Heart right ventricle (tissue), 16 donors: Measurements from ENCODE around the gene NPHP4. TPM values are rescaled to one million over a fixed set of nuclear protein-coding genes. Genes with fewer than 3 reads are reported as not detected.

ENCODE experiments used
- ATAC-seq, 8 donors: fragments of 200-7000 bp; cut with Tn5 transposase; one replicate each; pipeline ENCODE4 v1.9.1; 2020; ENCODE audit warnings: mild to moderate bottlenecking in 8 of 8, moderate library complexity in 8 of 8, moderate number of reproducible peaks in 1 of 8
- DNase-seq, 2 donors: peaks; one replicate each; pipeline ENCODE4 v3.0.0-alpha.2; 2020
- H3K27ac ChIP-seq, 10 donors: fragments of 200-600 bp; sonication (generic) in 2 of 10; one replicate each; pipeline versions ENCODE4 v1.5.0 to v1.8.0; 2020 to 2022; ENCODE audit warnings: mild to moderate bottlenecking in 3 of 10
- H3K27me3 ChIP-seq, 7 donors: fragments of 200-600 bp; one replicate each; pipeline ENCODE4 v1.8.0; 2021 to 2022; ENCODE audit warnings: mild to moderate bottlenecking in 2 of 7
- H3K36me3 ChIP-seq, 9 donors: fragments of 200-600 bp; sonication (generic) in 1 of 9; one replicate each; pipeline versions ENCODE4 v1.5.0 to v1.8.0; 2020 to 2022; ENCODE audit warnings: mild to moderate bottlenecking in 2 of 9
- H3K4me1 ChIP-seq, 9 donors: fragments of 200-600 bp; sonication (generic) in 1 of 9; one replicate each; pipeline versions ENCODE4 v1.5.0 to v1.8.0; 2020 to 2022; ENCODE audit warnings: mild to moderate bottlenecking in 4 of 9
- H3K4me3 ChIP-seq, 10 donors: fragments of 200-600 bp; sonication (generic) in 2 of 10; one replicate each; pipeline versions ENCODE4 v1.5.0 to v1.8.0; 2020 to 2022; ENCODE audit warnings: mild to moderate bottlenecking in 7 of 10, moderate library complexity in 2 of 10
- H3K9me3 ChIP-seq, 11 donors: fragments of 200-600 bp in 10 of 11; sonication (generic) in 2 of 11; one replicate each; pipeline versions ENCODE4 v1.5.0 to v1.8.0; 2013 to 2022; ENCODE audit warnings: mild to moderate bottlenecking in 2 of 11, control low read depth in 1 of 11, moderate library complexity in 1 of 11
- CTCF ChIP-seq, 9 donors: fragments of 200-600 bp; sonication (generic) in 2 of 9; IDR thresholded peaks; one replicate each; pipeline versions ENCODE4 v1.5.0 to v1.8.0; 2021 to 2022; ENCODE audit warnings: antibody characterized with exemption in 9 of 9, mild to moderate bottlenecking in 5 of 9, moderate library complexity in 1 of 9
- WGBS, 2 donors: extraction: QIAGEN DNeasy Blood & Tissue Kit; methylation state at CpG; one replicate each; pipeline ENCODE4 v1.1.7; 2013; ENCODE audit warnings: inconsistent platforms in 1 of 2; 5-methylcytosine and 5-hydroxymethylcytosine counted together
- intact Hi-C, 10 donors: fragments of 100-400 bp; cut with DNase I; formaldehyde crosslinking; loops; one replicate each; pipeline versions ENCODE4 v1.11.1 to v1.14.2; 2022
- polyA plus RNA-seq, 2 donors: library from polyadenylated mRNA; stranded (reverse); fragments of 200-250 nt; gene quantifications; one replicate each; pipeline ENCODE4 v1.2.3, GENCODE V29; 2013
- total RNA-seq, 10 donors: library from RNA; stranded (reverse); fragmentation: NEBNext Ultra II Directional in 3 of 10; extraction: Animal tissue kit (Norgen Biotek cat#: 25700) in 3 of 10; gene quantifications; one replicate each; pipeline versions ENCODE4 v1.2.1 to v1.2.4, GENCODE V29; 2021 to 2023
- donor health status: Arrhythmogenic right ventricular cardiomyopathy.
- donor health status: ischemic (EF 13 %, LVEDD 7.1; RV severe dilation, severe dysfunction).
- donor health status: healthy with polysubstance abuse.
- donor health status: DM: no; HTN: yes; CAD: no.
- donor health status: DM: no; HTN: no; CAD: no.
- donor health status: ischemic (EF 25% LVEDD 6.9; RV normal size, moderate dysfunction).
- donor health status: ischemic (EF 25% LVEDD 5.7; RV mildly dilated, moderate dysfunction).
- donor health status: healthy.
- donor health status: DM: yes; HTN: yes; CAD: no.
- donor health status: Ischemic cardiomyopathy.
- donor health status: ischemic (EF 35%, LVEDD 5.7; RV mildly dilated, moderate dysfunction).
- donor health status: nonischemic (EF 11% LVEDD 7.7; RV severe dilation, severe dysfunction).
- donor health status: DM: yes; HTN: yes; CAD: no.
- donor health status: PGD.
- donor health status: ischemic (EF 29% LVEDD 5.4; RV normal size, mild dysfunction).
- donor health status: nonischemic (EF 23%, LVEDD 6.1; RV moderate dilation, normal function).

NPHP4 gene
- total and polyA plus RNA-seq, 12 donors, result 2.4 to 5.7 (median 3.3) TPM

DNA sequence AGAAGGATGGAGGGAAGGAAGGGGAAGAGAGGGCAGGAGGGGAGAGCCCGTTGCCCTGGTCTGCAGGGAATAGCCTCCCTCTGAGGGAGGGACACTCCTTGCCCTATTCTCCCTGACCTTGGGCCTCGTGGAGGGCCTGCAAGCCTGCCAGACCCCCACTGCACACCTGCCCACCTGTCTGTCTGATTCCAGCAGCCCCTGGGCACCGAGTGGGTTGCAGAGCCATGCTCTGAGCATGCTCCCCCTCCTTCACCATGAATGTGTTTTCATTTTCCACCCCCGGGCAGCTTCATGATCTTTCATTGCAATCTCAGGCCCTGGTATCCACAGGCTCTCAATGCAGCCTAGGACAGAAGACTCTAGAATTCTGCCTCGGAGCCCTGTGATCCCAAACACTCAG lies 5.1 kb upstream of the NPHP4 start:
- intact Hi-C loops, result no loop called here
- TF ChIP-seq CTCF (IDR thresholded peaks at IDR 0.05), result no peak
- H3K36me3 ChIP-seq, result no peaks in the 10 kb centered on the region
- H3K9me3 ChIP-seq, result no peaks in the 10 kb centered on the region
- no peak overlapping the region for H3K4me3 ChIP-seq
- peaks cover 3 to 25% (median 15%) of the 10 kb centered on the region in 9 donors for H3K4me1 ChIP-seq
- no peak for DNase-seq
- no peak for ATAC-seq
- 71 to 78% methylated on average over 5 of the region's 5 CpGs for WGBS, 2 donors
- H3K27ac ChIP-seq, result no peak overlapping the region
- no peaks in the 10 kb centered on the region for H3K27me3 ChIP-seq

- WGBS, 2 donors, result 90 to 93% methylated on average over 16 of the region's 16 CpGs
- DNase-seq, result peak in 1 of 2 donors; percentile 4
- H3K4me3 ChIP-seq, result no peak overlapping the region
- no peaks in the 10 kb centered on the region for H3K36me3 ChIP-seq
- intact Hi-C loops, result no loop called here
- TF ChIP-seq CTCF (IDR thresholded peaks at IDR 0.05), result no peak
- no peaks in the 10 kb centered on the region for H3K9me3 ChIP-seq
- H3K27me3 ChIP-seq, result no peaks in the 10 kb centered on the region
- ATAC-seq, result no peak
- peaks cover 1 to 25% (median 12%) of the 10 kb centered on the region in 9 donors for H3K4me1 ChIP-seq
- no peak overlapping the region for H3K27ac ChIP-seq
Measured at GRCh38 chr1:5996641-5997270, 4.5 kb upstream of the NPHP4 start.

- Histone ChIP-seq H3K27me3 (no peaks in the 10 kb centered on the region), H3K4me3 (no peak overlapping the region), H3K27ac (no peak overlapping the region), H3K9me3 (no peaks in the 10 kb centered on the region), H3K36me3 (no peaks in the 10 kb centered on the region), H3K4me1 (peaks cover 3 to 28% (median 12%) of the 10 kb centered on the region in 9 donors)
- ATAC-seq (no peak), DNase-seq (peak in 1 of 2 donors; percentile 8)
- intact Hi-C loops, result no loop called here
- 95% methylated on average over 17 of the region's 17 CpGs for whole genome bisulfite sequencing, 2 donors
- no peak for TF ChIP-seq CTCF (IDR thresholded peaks at IDR 0.05)
Measured at GRCh38 chr1:5995871-5996630, 3.8 kb upstream of the NPHP4 start.

- DNase-seq, result peak in 1 of 2 donors; percentile 17
- Histone ChIP-seq H3K4me3 (peak overlapping the region in 1 of 10 donors; percentile 92), H3K9me3 (no peaks in the 10 kb centered on the region), H3K27me3 (no peaks in the 10 kb centered on the region), H3K36me3 (no peaks in the 10 kb centered on the region), H3K27ac (peak overlapping the region in 1 of 10 donors; percentile 96), H3K4me1 (peaks cover 6 to 35% (median 19%) of the 10 kb centered on the region in 9 donors)
- WGBS, 2 donors, result 86 to 87% methylated on average over 29 of the region's 29 CpGs
- TF ChIP-seq CTCF (IDR thresholded peaks at IDR 0.05), result no peak
- no peak for ATAC-seq
- intact Hi-C loops, result loop anchor here in 1 of 10 donors (5.0 kb wide), 1 partner anchor 212 kb away; the partner anchor contains the start of gene RNF207
Measured at GRCh38 chr1:5994713-5995621, 2.7 kb upstream of the NPHP4 start.
